GM21447 (cell line): Measurements from ENCODE around the gene SPG11.

Experiments used
- ATAC-seq: cut with Tn5 transposase; IDR thresholded peaks from one replicate; pipeline ENCODE4 v1.9.1; 2021; ENCODE audit not compliant: unreplicated experiment

The SPG11 gene

DNA sequence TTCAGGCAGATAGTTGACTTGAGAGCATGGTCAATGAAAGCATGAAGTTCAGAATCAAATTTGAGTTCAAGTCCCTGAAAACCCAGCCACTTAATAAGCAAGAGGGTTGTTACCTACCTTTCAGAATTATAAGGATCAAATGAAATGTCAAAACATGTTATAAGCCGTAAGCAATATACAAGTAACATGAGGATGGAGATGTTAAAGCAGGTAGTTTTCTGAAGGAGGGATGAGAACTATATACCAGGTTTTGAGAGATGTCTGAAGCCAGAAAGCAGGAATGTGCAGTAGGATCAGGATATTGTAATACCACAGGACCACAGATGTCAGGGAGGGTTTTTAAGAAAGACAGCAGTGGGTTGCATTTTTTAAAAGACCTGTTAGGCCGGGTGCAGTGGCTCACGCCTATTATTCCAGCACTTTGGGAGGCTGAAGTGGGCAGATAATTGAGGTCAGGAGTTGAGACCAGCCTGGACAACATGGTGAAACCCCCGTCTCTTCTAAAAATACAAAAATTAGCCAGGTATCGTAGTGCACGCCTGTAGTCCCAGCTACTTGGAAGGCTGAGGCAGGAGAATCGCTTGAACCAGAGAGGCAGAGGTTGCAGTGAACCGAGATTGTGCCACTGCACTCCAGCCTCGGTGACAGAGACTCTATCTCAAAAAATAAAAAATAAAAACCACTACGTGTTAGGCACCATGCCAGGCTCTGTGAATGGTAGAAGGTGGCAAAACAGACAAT lies 133.4 kb downstream of the SPG11 start:
- ATAC-seq: no peak

DNA sequence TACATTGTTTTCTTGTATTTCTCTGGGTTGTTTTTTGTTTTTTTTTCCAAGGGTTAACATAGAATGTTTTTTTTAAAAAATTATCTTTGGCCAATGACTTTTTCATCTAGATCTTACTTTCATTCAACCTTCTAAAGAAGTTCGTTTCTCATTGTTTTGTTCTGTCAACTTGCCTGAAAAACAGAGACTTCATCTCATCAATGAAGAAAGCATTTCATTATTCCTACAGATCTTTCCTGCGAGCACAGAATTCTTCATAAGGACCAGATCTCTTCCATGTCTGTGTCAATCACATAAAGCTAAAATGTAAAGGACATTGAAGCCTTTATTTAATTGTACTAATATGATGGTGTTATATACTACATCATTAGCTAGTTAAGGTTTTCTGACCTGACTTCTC lies 136.2 kb downstream of the SPG11 start:
- no peak for ATAC-seq

DNA sequence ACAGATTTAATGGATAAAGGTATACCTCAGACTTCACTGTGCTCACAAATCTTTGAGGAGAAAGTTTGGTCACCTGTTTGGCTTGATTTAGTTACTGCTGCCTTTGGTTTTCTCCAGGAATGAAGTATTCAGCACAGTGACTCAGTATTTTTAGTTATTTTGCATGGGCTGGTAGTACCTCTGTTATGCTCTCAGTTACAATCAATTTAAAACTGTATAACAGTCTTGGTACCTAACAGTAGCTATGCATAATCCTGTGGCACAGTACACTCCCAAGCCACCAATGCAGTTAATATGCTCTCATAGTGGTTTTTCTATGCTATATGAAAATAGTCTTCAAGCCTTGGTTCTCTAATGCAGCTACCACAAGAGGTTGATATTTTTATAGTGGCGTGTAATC lies 138.4 kb downstream of the SPG11 start:
- no peak for ATAC-seq

DNA sequence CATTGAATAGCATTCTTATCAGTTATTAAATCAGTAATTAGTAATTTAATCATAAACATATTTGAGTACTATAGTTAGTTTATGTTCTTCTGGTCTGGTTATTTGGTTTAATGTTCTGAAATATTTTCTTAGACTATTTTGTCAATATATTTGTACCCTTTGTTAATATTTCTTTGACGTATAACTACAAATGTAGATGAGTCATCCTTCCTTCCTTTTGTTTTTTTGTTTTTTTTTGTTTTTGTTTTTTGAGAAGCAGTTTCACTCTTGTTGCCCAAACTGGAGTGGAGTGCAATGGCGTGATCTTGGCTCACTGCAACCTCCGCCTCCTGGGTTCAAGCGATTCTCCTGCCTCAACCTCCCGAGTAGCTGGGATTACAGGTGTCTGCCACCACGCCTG lies 143.9 kb downstream of the SPG11 start:
- no peak for ATAC-seq

DNA sequence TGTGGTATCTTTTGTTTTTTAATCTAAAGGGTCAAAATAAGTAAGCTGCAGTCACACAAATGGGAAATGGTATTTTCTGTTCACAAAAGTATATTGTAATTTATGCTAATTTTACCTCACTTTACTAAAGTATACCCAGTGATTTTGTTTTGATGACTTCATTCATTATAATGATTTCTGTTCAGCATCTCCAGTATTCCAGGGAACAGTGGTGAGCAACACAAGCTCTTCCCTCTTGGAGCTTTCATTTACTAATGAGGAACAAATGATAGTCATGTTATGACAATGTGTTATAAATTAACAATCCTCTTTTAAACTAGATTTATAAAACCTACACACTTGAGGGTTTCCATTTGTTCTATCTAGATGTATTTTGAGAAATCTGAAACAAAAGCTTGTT lies 147.0 kb downstream of the SPG11 start:
- ATAC-seq: no peak
